Gastrocnemius medialis (tissue), 4 donors: ENCODE results near the gene TAGLN. TPM values are rescaled to one million over a fixed set of nuclear protein-coding genes. Genes with fewer than 3 reads are reported as not detected.

Experiments
- ATAC-seq, 2 donors: fragments of 150-250 bp; one replicate each; pipeline ENCODE4 v1.9.1; 2016
- DNase-seq, 2 donors: peaks; one replicate each; pipeline ENCODE4 v3.0.0-alpha.2; 2019
- H3K27ac ChIP-seq, 4 donors: fragments of 200-600 bp; sonication (generic); 1 replicate in 1 of 4; 2 replicates in 3 of 4; pipeline ENCODE4 v1.5.1; 2016 to 2018; ENCODE audit warnings: mild to moderate bottlenecking in 2 of 4, moderate library complexity in 1 of 4
- H3K27me3 ChIP-seq, 3 donors: fragments of 200-600 bp; sonication (generic) in 2 of 3; 1 replicate in 1 of 3; 2 replicates in 2 of 3; pipeline versions ENCODE4 v1.5.1 to v1.6.0; 2016 to 2019; ENCODE audit warnings: mild to moderate bottlenecking in 1 of 3, moderate library complexity in 1 of 3
- H3K36me3 ChIP-seq, 2 donors: fragments of 200-600 bp; sonication (generic) in 1 of 2; one replicate each; pipeline ENCODE4 v1.5.1; 2017 to 2018
- H3K4me1 ChIP-seq, 2 donors: fragments of 200-600 bp; sonication (generic) in 1 of 2; one replicate each; pipeline ENCODE4 v1.5.1; 2016 to 2017; ENCODE audit warnings: mild to moderate bottlenecking in 2 of 2
- H3K4me3 ChIP-seq, 4 donors: fragments of 200-600 bp; sonication (generic) in 3 of 4; 1 replicate in 1 of 4; 2 replicates in 3 of 4; pipeline ENCODE4 v1.5.1; 2016 to 2019; ENCODE audit warnings: mild to moderate bottlenecking in 2 of 4
- H3K9me3 ChIP-seq, 3 donors: fragments of 200-600 bp; sonication (generic) in 2 of 3; 1 replicate in 1 of 3; 2 replicates in 2 of 3; pipeline ENCODE4 v1.5.1; 2016 to 2019
- CTCF ChIP-seq, 5 experiments: fragments of 450-650 bp in 3 of 5; fragments of 200-600 bp in 2 of 5; sonication (generic) in 2 of 5; IDR thresholded peaks in 4 of 5; conservative IDR thresholded peaks in 1 of 5; 1 replicate in 4 of 5; 2 replicates in 1 of 5; pipeline ENCODE4 v1.5.1; 2016 to 2019; ENCODE audit warnings: antibody characterized with exemption in 5 of 5, mild to moderate bottlenecking in 3 of 5, moderate library complexity in 3 of 5
- POLR2A ChIP-seq, 2 donors: fragments of 450-650 bp; IDR thresholded peaks; one replicate each; pipeline ENCODE4 v1.6.1; 2017; ENCODE audit warnings: antibody characterized with exemption in 2 of 2, mild to moderate bottlenecking in 2 of 2, moderate library complexity in 2 of 2
- in situ Hi-C, 4 donors: fragments of 200-750 bp; cut with MboI; loops; one replicate each; pipeline versions ENCODE4 v1.15.0 to v1.8.0; 2017; ENCODE audit warnings: low sequenced_read_pairs in 4 of 4
- intact Hi-C: fragments of 100-400 bp; cut with DNase I; formaldehyde crosslinking; loops from one replicate; pipeline ENCODE4 v1.15.1; 2023; ENCODE audit warnings: low total_unique reads
- total RNA-seq, 4 donors: library from RNA; depleted of rRNA; stranded (reverse); fragments of >200 nt; gene quantifications; one replicate each; pipeline versions ENCODE4 v1.1.0 to v1.2.3, GENCODE V29; 2016

Gene TAGLN
- total RNA-seq, 4 donors from 2014 or later, result 27.4 to 191 (median 124) TPM

- TF ChIP-seq CTCF (IDR thresholded peaks at IDR 0.05 in 4 of 5, conservative IDR thresholded peaks at IDR 0.05 in 1 of 5) (no peak), POLR2A (IDR thresholded peaks at IDR 0.05) (no peak)
- Histone ChIP-seq H3K36me3 (peaks cover 0 to 39% of the 10 kb centered on the region in 2 donors), H3K27me3 (no peaks in the 10 kb centered on the region), H3K9me3 (no peaks in the 10 kb centered on the region), H3K4me3 (no peak overlapping the region), H3K27ac (no peak overlapping the region), H3K4me1 (peaks cover 24 to 39% of the 10 kb centered on the region in 2 donors)
- in situ Hi-C loops (loop anchor here (5.0 to 25.0 kb wide), 7 partner anchors 47 to 445 kb away; partner anchors contain the start of genes SIDT2 (in 1 of the 4) and ZPR1 (in 1 of the 4)), intact Hi-C loops (no loop called here)
- ATAC-seq, result no peak
- no peak for DNase-seq
Observed at GRCh38 chr11:117229411-117229810, 30.2 kb downstream of the TAGLN start.

- H3K27ac ChIP-seq, result peak overlapping the region in 2 of 4 donors; percentile 25 to 93
- peaks cover 25 to 39% of the 10 kb centered on the region in 2 donors for H3K4me1 ChIP-seq
- TF ChIP-seq POLR2A (IDR thresholded peaks at IDR 0.05) (no peak), CTCF (IDR thresholded peaks at IDR 0.05 in 4 of 5, conservative IDR thresholded peaks at IDR 0.05 in 1 of 5) (no peak)
- DNase-seq, result no peak
- ATAC-seq, result no peak
- intact Hi-C loops (no loop called here), in situ Hi-C loops (loop anchor here (5.0 to 25.0 kb wide), 8 partner anchors 48 to 445 kb away; partner anchors contain the start of genes SIDT2 (in 1 of the 4) and ZPR1 (in 1 of the 4))
- peaks cover 0 to 37% of the 10 kb centered on the region in 2 donors for H3K36me3 ChIP-seq
- H3K4me3 ChIP-seq, result no peak overlapping the region
- H3K9me3 ChIP-seq, result no peaks in the 10 kb centered on the region
- H3K27me3 ChIP-seq, result no peaks in the 10 kb centered on the region
Observed at GRCh38 chr11:117229931-117230285, 30.7 kb downstream of the TAGLN start.

- no peak for DNase-seq
- Histone ChIP-seq H3K4me3 (peak overlapping the region in 1 of 4 donors; percentile 100), H3K4me1 (peaks cover 25 to 39% of the 10 kb centered on the region in 2 donors), H3K27ac (peak overlapping the region in 2 of 4 donors; percentile 25 to 93), H3K27me3 (no peaks in the 10 kb centered on the region), H3K9me3 (no peaks in the 10 kb centered on the region), H3K36me3 (peaks cover 0 to 37% of the 10 kb centered on the region in 2 donors)
- in situ Hi-C loops (loop anchor here in 2 of 4 donors (10.0 to 25.0 kb wide), 2 partner anchors 343 to 356 kb away; no protein-coding TSS in a partner anchor), intact Hi-C loops (no loop called here)
- no peak for TF ChIP-seq POLR2A (IDR thresholded peaks at IDR 0.05)
- no peak for TF ChIP-seq CTCF (IDR thresholded peaks at IDR 0.05 in 4 of 5, conservative IDR thresholded peaks at IDR 0.05 in 1 of 5)
- no peak for ATAC-seq
Observed at GRCh38 chr11:117230286-117230961, 31.3 kb downstream of the TAGLN start.

GRCh38 chr11:117230999-117231841 lies 32.0 kb downstream of the TAGLN start:
- Histone ChIP-seq H3K36me3 (peaks cover 0 to 42% of the 10 kb centered on the region in 2 donors), H3K9me3 (no peaks in the 10 kb centered on the region), H3K4me1 (peaks cover 25 to 35% of the 10 kb centered on the region in 2 donors), H3K4me3 (peak overlapping the region; percentile 89 to 100 (median 95)), H3K27ac (peak overlapping the region; percentile 93 to 99 (median 96)), H3K27me3 (no peaks in the 10 kb centered on the region)
- ATAC-seq (no peak), DNase-seq (no peak)
- in situ Hi-C loops (loop anchor here in 2 of 4 donors (10.0 to 25.0 kb wide), 2 partner anchors 344 to 356 kb away; no protein-coding TSS in a partner anchor), intact Hi-C loops (no loop called here)
- TF ChIP-seq CTCF (IDR thresholded peaks at IDR 0.05 in 4 of 5, conservative IDR thresholded peaks at IDR 0.05 in 1 of 5) (no peak), POLR2A (IDR thresholded peaks at IDR 0.05) (no peak)
